Measurements from ENCODE around the gene RNASEL. TPM values are rescaled to one million over a fixed set of nuclear protein-coding genes. Genes with fewer than 3 reads are reported as not detected.

The RNASEL gene
- total RNA-seq, 1 experiment from 2014 or later, result 2.9 TPM

- ChIA-PET POLR2A (no interaction called here), CTCF (interaction anchor here (0.8 kb wide), 1 partner anchor 161 kb away, joined by 4 read pairs; no protein-coding TSS in a partner anchor)
- H3K4me1 ChIP-seq, result no peaks in the 10 kb centered on the region
- no TSS peak for BruUV-seq (replicated peaks)
- no peak for DNase-seq
- no peaks in the 10 kb centered on the region for H3K36me3 Mint-ChIP-seq (ENCODE audit: insufficient read depth, unreplicated experiment)
- H3K9me3 ChIP-seq, result no peaks in the 10 kb centered on the region
- H3K4me3 Mint-ChIP-seq (ENCODE audit: unreplicated experiment), result no peak overlapping the region
- H3K36me3 ChIP-seq (ENCODE audit: control insufficient read depth, insufficient read depth, low read length), result no peaks in the 10 kb centered on the region
- intact Hi-C loops (cut with micrococcal nuclease; ENCODE audit: unreplicated experiment), result no loop called here
- H3K4me3 ChIP-seq (ENCODE audit: low read depth, low read length), result no peak overlapping the region
- no peaks in the 10 kb centered on the region; the same call in 1 of the 2 replicates for H3K27me3 ChIP-seq (replicated peaks; ENCODE audit: control insufficient read depth, insufficient read depth, low read length)
- peaks cover 12% of the 10 kb centered on the region for H3K9me3 Mint-ChIP-seq (ENCODE audit: unreplicated experiment)
- no peak overlapping the region for H3K27ac Mint-ChIP-seq (ENCODE audit: unreplicated experiment)
- H3K27me3 Mint-ChIP-seq (ENCODE audit: insufficient read depth, unreplicated experiment), result peaks cover 3% of the 10 kb centered on the region
- H3K4me1 Mint-ChIP-seq (ENCODE audit: low read depth, unreplicated experiment), result peaks cover 7% of the 10 kb centered on the region
- no peak for TF ChIP-seq CTCF (IDR thresholded peaks at IDR 0.05; ENCODE audit: insufficient read depth in 1 of 2, low read depth in 1 of 2, low read length in 1 of 2, severe bottlenecking in 1 of 2, unreplicated experiment in 1 of 2)
Observed at GRCh38 chr1:182624577-182624976, 35.5 kb upstream of the RNASEL start.

GRCh38 chr1:182622901-182623528 is 34.0 kb upstream of the RNASEL start:
- H3K4me1 ChIP-seq, result no peaks in the 10 kb centered on the region
- Mint-ChIP-seq H3K36me3 (ENCODE audit: insufficient read depth, unreplicated experiment) (no peaks in the 10 kb centered on the region), H3K4me1 (ENCODE audit: low read depth, unreplicated experiment) (no peaks in the 10 kb centered on the region), H3K9me3 (ENCODE audit: unreplicated experiment) (peaks cover 12% of the 10 kb centered on the region), H3K27me3 (ENCODE audit: insufficient read depth, unreplicated experiment) (peaks cover 3% of the 10 kb centered on the region), H3K27ac (ENCODE audit: unreplicated experiment) (no peak overlapping the region), H3K4me3 (ENCODE audit: unreplicated experiment) (no peak overlapping the region)
- no peak overlapping the region for H3K4me3 ChIP-seq (ENCODE audit: low read depth, low read length)
- no peaks in the 10 kb centered on the region for H3K9me3 ChIP-seq
- POLR2A ChIA-PET, result no interaction called here
- no TSS peak for BruUV-seq (replicated peaks)
- intact Hi-C loops (cut with micrococcal nuclease; ENCODE audit: unreplicated experiment), result no loop called here
- CTCF ChIA-PET, result no interaction called here
- DNase-seq, result no peak
- H3K36me3 ChIP-seq (ENCODE audit: control insufficient read depth, insufficient read depth, low read length), result no peaks in the 10 kb centered on the region
- TF ChIP-seq CTCF (IDR thresholded peaks at IDR 0.05; ENCODE audit: insufficient read depth in 1 of 2, low read depth in 1 of 2, low read length in 1 of 2, severe bottlenecking in 1 of 2, unreplicated experiment in 1 of 2), result no peak
- no peaks in the 10 kb centered on the region; the same call in 1 of the 2 replicates for H3K27me3 ChIP-seq (replicated peaks; ENCODE audit: control insufficient read depth, insufficient read depth, low read length)

- no peaks in the 10 kb centered on the region for H3K36me3 ChIP-seq (ENCODE audit: control insufficient read depth, insufficient read depth, low read length)
- no peak overlapping the region for H3K4me3 ChIP-seq (ENCODE audit: low read depth, low read length)
- Mint-ChIP-seq H3K9me3 (ENCODE audit: unreplicated experiment) (peaks cover 12% of the 10 kb centered on the region), H3K36me3 (ENCODE audit: insufficient read depth, unreplicated experiment) (no peaks in the 10 kb centered on the region), H3K27me3 (ENCODE audit: insufficient read depth, unreplicated experiment) (peaks cover 3% of the 10 kb centered on the region), H3K27ac (ENCODE audit: unreplicated experiment) (no peak overlapping the region), H3K4me1 (ENCODE audit: low read depth, unreplicated experiment) (peaks cover 9% of the 10 kb centered on the region), H3K4me3 (ENCODE audit: unreplicated experiment) (no peak overlapping the region)
- no peaks in the 10 kb centered on the region for H3K4me1 ChIP-seq
- TF ChIP-seq CTCF (IDR thresholded peaks at IDR 0.05; ENCODE audit: insufficient read depth in 1 of 2, low read depth in 1 of 2, low read length in 1 of 2, severe bottlenecking in 1 of 2, unreplicated experiment in 1 of 2), result no peak
- no TSS peak for BruUV-seq (replicated peaks)
- intact Hi-C loops (cut with micrococcal nuclease; ENCODE audit: unreplicated experiment), result no loop called here
- no peaks in the 10 kb centered on the region for H3K9me3 ChIP-seq
- no peaks in the 10 kb centered on the region; the same call in 1 of the 2 replicates for H3K27me3 ChIP-seq (replicated peaks; ENCODE audit: control insufficient read depth, insufficient read depth, low read length)
- ChIA-PET CTCF (no interaction called here), POLR2A (no interaction called here)
- no peak for DNase-seq
Observed at GRCh38 chr1:182621906-182622305, 32.9 kb upstream of the RNASEL start.
